Daoy (cell line): ENCODE data around the gene SPECC1L. TPM values are rescaled to one million over a fixed set of nuclear protein-coding genes. Genes with fewer than 3 reads are reported as not detected.

Experiments
- total RNA-seq: library from RNA; depleted of rRNA; stranded (reverse); fragments of >200 nt; shearing (Covaris generic); gene quantifications from 2 replicates; pipeline ENCODE4 v1.2.3, GENCODE V29; 2014; rRNA removed

The SPECC1L gene
- total RNA-seq, 1 experiment from 2014 or later = 21.9 TPM

Other genes with a start within 250 kb of the SPECC1L start
- gene SUSD2, start 89.3 kb upstream of the SPECC1L start, total RNA-seq = 0.29 TPM in 1 of 2 replicates, not detected in the other
- not detected in 2 replicates for gene GGT5, start 25.7 kb upstream of the SPECC1L start, total RNA-seq
- gene ADORA2A, start 156.8 kb downstream of the SPECC1L start, total RNA-seq = 0.95 and 2.7 TPM in 2 replicates
- 0.06 TPM in 1 of 2 replicates, not detected in the other for gene UPB1, start 224.5 kb downstream of the SPECC1L start, total RNA-seq